ENCODE measurements around the gene CLTCL1. TPM values are rescaled to one million over a fixed set of nuclear protein-coding genes. Genes with fewer than 3 reads are reported as not detected.

CLTCL1 gene
- total RNA-seq, 1 experiment from 2014 or later = 7.1 TPM

DNA sequence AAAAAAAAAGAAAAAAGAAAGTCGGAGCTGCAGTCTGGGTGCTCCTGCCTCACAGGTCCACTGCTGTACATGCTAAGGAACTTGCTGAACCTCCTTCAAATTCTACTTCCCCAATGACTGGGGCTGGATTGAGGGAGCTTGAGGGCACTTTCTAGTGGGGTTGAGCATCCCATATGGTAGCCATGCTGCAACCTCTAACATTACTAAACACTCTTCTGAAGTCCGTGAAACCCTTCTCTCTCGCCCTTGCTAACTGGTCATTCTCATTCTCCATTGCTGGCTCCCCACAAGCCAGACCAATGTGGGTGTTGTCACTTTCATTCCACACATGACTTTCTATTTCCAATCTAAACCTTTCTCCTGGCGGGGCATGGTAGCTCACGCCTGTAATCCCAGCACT, 148.3 kb downstream of the CLTCL1 start:
- ChIA-PET CTCF (interaction anchor here (1.4 to 3.5 kb wide), 2 partner anchors 27 to 486 kb away, joined by 8 to 26 read pairs; no protein-coding TSS in a partner anchor), RAD21 (ENCODE audit: low non-redundant PET in 1 of 2, low total read pairs in 2 of 2, uncharacterized antibody in 2 of 2, unreplicated experiment in 2 of 2) (no interaction called here)

More for the DNA sequence above, 148.3 kb downstream of the CLTCL1 start:
- Histone ChIP-seq H3K27me3 (ENCODE audit: insufficient read depth, low read length) (no peaks in the 10 kb centered on the region), H3K36me3 (ENCODE audit: control insufficient read depth in 1 of 2, insufficient read depth in 2 of 2, low read length in 2 of 2) (peaks cover 25 to 32% of the 10 kb centered on the region in 2 experiments; a peak in 3 of 4 replicates), H3K9ac (ENCODE audit: low read length) (peak overlapping the region; percentile 78; the same call in 1 of the 2 replicates), H3K9me3 (ENCODE audit: control insufficient read depth in 1 of 2, insufficient read depth in 1 of 2, low read depth in 1 of 2, low read length in 2 of 2) (no peaks in the 10 kb centered on the region), H3K27ac (ENCODE audit: low read depth, low read length) (no peak overlapping the region), H3K9me2 (ENCODE audit: insufficient read depth) (no peaks in the 10 kb centered on the region), H3K4me1 (ENCODE audit: control insufficient read depth in 1 of 2, insufficient read depth in 2 of 2, low read length in 2 of 2) (peaks cover 3 to 11% of the 10 kb centered on the region in 2 experiments), H2AFZ (ENCODE audit: low read depth, low read length, poor library complexity, severe bottlenecking) (no peak overlapping the region), H3K4me3 (replicated peaks in 1 of 2; ENCODE audit: low read depth in 1 of 2, low read length in 2 of 2) (peak overlapping the region; percentile 90 to 97), H3K79me2 (ENCODE audit: insufficient read depth, low read length) (peaks cover 22% of the 10 kb centered on the region), H4K20me1 (ENCODE audit: insufficient read depth) (no peaks in the 10 kb centered on the region), H3K4me2 (ENCODE audit: low read length) (peak overlapping the region; percentile 83)
- TF ChIP-seq POLR2A (IDR thresholded peaks at IDR 0.05; ENCODE audit: borderline replicate concordance, extremely low read depth, insufficient read depth, insufficient read length) (no peak), CBX3 (IDR thresholded peaks at IDR 0.05; ENCODE audit: low read depth) (no peak), TCF7L2 (IDR thresholded peaks at IDR 0.05; ENCODE audit: borderline replicate concordance, extremely low read depth, insufficient read depth, insufficient read length) (no peak)
- TF ChIP-seq, protein P1, sequence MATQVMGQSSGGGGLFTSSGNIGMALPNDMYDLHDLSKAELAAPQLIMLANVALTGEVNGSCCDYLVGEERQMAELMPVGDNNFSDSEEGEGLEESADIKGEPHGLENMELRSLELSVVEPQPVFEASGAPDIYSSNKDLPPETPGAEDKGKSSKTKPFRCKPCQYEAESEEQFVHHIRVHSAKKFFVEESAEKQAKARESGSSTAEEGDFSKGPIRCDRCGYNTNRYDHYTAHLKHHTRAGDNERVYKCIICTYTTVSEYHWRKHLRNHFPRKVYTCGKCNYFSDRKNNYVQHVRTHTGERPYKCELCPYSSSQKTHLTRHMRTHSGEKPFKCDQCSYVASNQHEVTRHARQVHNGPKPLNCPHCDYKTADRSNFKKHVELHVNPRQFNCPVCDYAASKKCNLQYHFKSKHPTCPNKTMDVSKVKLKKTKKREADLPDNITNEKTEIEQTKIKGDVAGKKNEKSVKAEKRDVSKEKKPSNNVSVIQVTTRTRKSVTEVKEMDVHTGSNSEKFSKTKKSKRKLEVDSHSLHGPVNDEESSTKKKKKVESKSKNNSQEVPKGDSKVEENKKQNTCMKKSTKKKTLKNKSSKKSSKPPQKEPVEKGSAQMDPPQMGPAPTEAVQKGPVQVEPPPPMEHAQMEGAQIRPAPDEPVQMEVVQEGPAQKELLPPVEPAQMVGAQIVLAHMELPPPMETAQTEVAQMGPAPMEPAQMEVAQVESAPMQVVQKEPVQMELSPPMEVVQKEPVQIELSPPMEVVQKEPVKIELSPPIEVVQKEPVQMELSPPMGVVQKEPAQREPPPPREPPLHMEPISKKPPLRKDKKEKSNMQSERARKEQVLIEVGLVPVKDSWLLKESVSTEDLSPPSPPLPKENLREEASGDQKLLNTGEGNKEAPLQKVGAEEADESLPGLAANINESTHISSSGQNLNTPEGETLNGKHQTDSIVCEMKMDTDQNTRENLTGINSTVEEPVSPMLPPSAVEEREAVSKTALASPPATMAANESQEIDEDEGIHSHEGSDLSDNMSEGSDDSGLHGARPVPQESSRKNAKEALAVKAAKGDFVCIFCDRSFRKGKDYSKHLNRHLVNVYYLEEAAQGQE (IDR thresholded peaks at IDR 0.05; ENCODE audit: low read depth) = no peak
- POLR2A ChIA-PET = interaction anchor here (0.5 kb wide), 1 partner anchor 19 kb away, joined by 3 read pairs; no protein-coding TSS in a partner anchor
- DNase-seq (ENCODE audit: low read depth, low spot score) = no peak
- intact Hi-C loops (cut with micrococcal nuclease) = loop anchor here (10.0 kb wide), 1 partner anchor 332 kb away; the partner anchor contains the start of genes CDC45 and UFD1
- ATAC-seq = no peak
- BruUV-seq (replicated peaks) = no TSS peak
